ENCODE measurements around the gene DYNC2H1.

The DYNC2H1 gene

GRCh38 chr11:103488031-103488461 lies 378.8 kb downstream of the DYNC2H1 start:
- H2BK120ac ChIP-seq (ENCODE audit: low read depth, low read length) = no peak overlapping the region
- no peak overlapping the region for H3K23ac ChIP-seq (ENCODE audit: low read length)
- H3K18ac ChIP-seq (ENCODE audit: low read length) = no peak overlapping the region

GRCh38 chr11:103488579-103488978 lies 379.4 kb downstream of the DYNC2H1 start:
- Histone ChIP-seq H3K56ac (ENCODE audit: low read length) (no peak overlapping the region), H4K5ac (ENCODE audit: low read length) (no peak overlapping the region), H3K18ac (ENCODE audit: low read length) (no peak overlapping the region), H3K27me3 (ENCODE audit: insufficient read depth, low read length, poor library complexity) (no peaks in the 10 kb centered on the region), H3K36me3 (ENCODE audit: control insufficient read depth, insufficient read depth, low read length) (no peaks in the 10 kb centered on the region), H3K4ac (ENCODE audit: low read depth, low read length) (no peak overlapping the region), H2BK15ac (replicated peaks; ENCODE audit: low read depth) (no peak overlapping the region), H3K4me2 (ENCODE audit: low read length) (no peak overlapping the region), H3K79me2 (ENCODE audit: control insufficient read depth, insufficient read depth, low read length) (no peaks in the 10 kb centered on the region), H3K9ac (ENCODE audit: low read length) (no peak overlapping the region), H3K27ac (ENCODE audit: low read depth, low read length) (no peak overlapping the region), H2AK5ac (ENCODE audit: low read length) (no peak overlapping the region), H2BK5ac (ENCODE audit: low read length) (no peak overlapping the region), H3K79me1 (ENCODE audit: low read length) (no peaks in the 10 kb centered on the region), H3K23ac (ENCODE audit: low read length) (no peak overlapping the region), H3K4me3 (ENCODE audit: low read length) (no peak overlapping the region), H4K8ac (ENCODE audit: low read depth, low read length) (no peak overlapping the region), H3K4me1 (ENCODE audit: control insufficient read depth, low read depth, low read length) (no peaks in the 10 kb centered on the region), H2BK120ac (ENCODE audit: low read depth, low read length) (no peak overlapping the region)
- no peak for DNase-seq
- WGBS (ENCODE audit: extremely low coverage, insufficient coverage, low lambda C conversion rate) = no CpG with 5 or more reads among the region's 2 CpGs

More at GRCh38 chr11:103488031-103488461, 378.8 kb downstream of the DYNC2H1 start:
- no peak for DNase-seq
- Histone ChIP-seq H3K56ac (ENCODE audit: low read length) (no peak overlapping the region), H2BK5ac (ENCODE audit: low read length) (no peak overlapping the region), H3K36me3 (ENCODE audit: control insufficient read depth, insufficient read depth, low read length) (no peaks in the 10 kb centered on the region), H3K79me1 (ENCODE audit: low read length) (no peaks in the 10 kb centered on the region), H4K8ac (ENCODE audit: low read depth, low read length) (no peak overlapping the region), H2BK15ac (replicated peaks; ENCODE audit: low read depth) (no peak overlapping the region), H3K9ac (ENCODE audit: low read length) (no peak overlapping the region), H3K4me1 (ENCODE audit: control insufficient read depth, low read depth, low read length) (no peaks in the 10 kb centered on the region), H3K4ac (ENCODE audit: low read depth, low read length) (no peak overlapping the region), H2AK5ac (ENCODE audit: low read length) (no peak overlapping the region), H3K27ac (ENCODE audit: low read depth, low read length) (no peak overlapping the region), H3K4me2 (ENCODE audit: low read length) (no peak overlapping the region), H4K5ac (ENCODE audit: low read length) (no peak overlapping the region), H3K4me3 (ENCODE audit: low read length) (no peak overlapping the region), H3K27me3 (ENCODE audit: insufficient read depth, low read length, poor library complexity) (no peaks in the 10 kb centered on the region), H3K79me2 (ENCODE audit: control insufficient read depth, insufficient read depth, low read length) (no peaks in the 10 kb centered on the region)

GRCh38 chr11:103491777-103492176 lies 382.6 kb downstream of the DYNC2H1 start:
- no peaks in the 10 kb centered on the region for H3K79me1 ChIP-seq (ENCODE audit: low read length)
- no peak overlapping the region for H4K5ac ChIP-seq (ENCODE audit: low read length)
- H3K56ac ChIP-seq (ENCODE audit: low read length) = no peak overlapping the region
- no peak overlapping the region for H3K23ac ChIP-seq (ENCODE audit: low read length)
- WGBS (ENCODE audit: extremely low coverage, insufficient coverage, low lambda C conversion rate) = no CpG with 5 or more reads among the region's 2 CpGs
- H3K27ac ChIP-seq (ENCODE audit: low read depth, low read length) = no peak overlapping the region
- no peak overlapping the region for H3K9ac ChIP-seq (ENCODE audit: low read length)
- H2AK5ac ChIP-seq (ENCODE audit: low read length) = no peak overlapping the region
- no peak overlapping the region for H3K4me3 ChIP-seq (ENCODE audit: low read length)
- no peak overlapping the region for H3K4ac ChIP-seq (ENCODE audit: low read depth, low read length)
- H3K4me1 ChIP-seq (ENCODE audit: control insufficient read depth, low read depth, low read length) = no peaks in the 10 kb centered on the region
- H3K79me2 ChIP-seq (ENCODE audit: control insufficient read depth, insufficient read depth, low read length) = no peaks in the 10 kb centered on the region
- H3K4me2 ChIP-seq (ENCODE audit: low read length) = no peak overlapping the region
- H3K36me3 ChIP-seq (ENCODE audit: control insufficient read depth, insufficient read depth, low read length) = no peaks in the 10 kb centered on the region
- no peak overlapping the region for H2BK15ac ChIP-seq (replicated peaks; ENCODE audit: low read depth)
- H3K27me3 ChIP-seq (ENCODE audit: insufficient read depth, low read length, poor library complexity) = no peaks in the 10 kb centered on the region
- H2BK5ac ChIP-seq (ENCODE audit: low read length) = no peak overlapping the region
- DNase-seq = peak; percentile 96
- no peak overlapping the region for H3K18ac ChIP-seq (ENCODE audit: low read length)
- no peak overlapping the region for H2BK120ac ChIP-seq (ENCODE audit: low read depth, low read length)
- no peak overlapping the region for H4K8ac ChIP-seq (ENCODE audit: low read depth, low read length)

GRCh38 chr11:103494491-103494890 lies 385.3 kb downstream of the DYNC2H1 start:
- H2BK15ac ChIP-seq (replicated peaks; ENCODE audit: low read depth) = no peak overlapping the region
- no peak overlapping the region for H3K4me2 ChIP-seq (ENCODE audit: low read length)
- H4K5ac ChIP-seq (ENCODE audit: low read length) = no peak overlapping the region
- H3K23ac ChIP-seq (ENCODE audit: low read length) = no peak overlapping the region
- no peak overlapping the region for H3K4me3 ChIP-seq (ENCODE audit: low read length)
- no peaks in the 10 kb centered on the region for H3K79me2 ChIP-seq (ENCODE audit: control insufficient read depth, insufficient read depth, low read length)
- no peak overlapping the region for H3K56ac ChIP-seq (ENCODE audit: low read length)
- no peaks in the 10 kb centered on the region for H3K4me1 ChIP-seq (ENCODE audit: control insufficient read depth, low read depth, low read length)
- H3K79me1 ChIP-seq (ENCODE audit: low read length) = no peaks in the 10 kb centered on the region
- no peak overlapping the region for H2BK5ac ChIP-seq (ENCODE audit: low read length)
- H3K18ac ChIP-seq (ENCODE audit: low read length) = no peak overlapping the region
- H2BK120ac ChIP-seq (ENCODE audit: low read depth, low read length) = no peak overlapping the region
- no peak overlapping the region for H3K9ac ChIP-seq (ENCODE audit: low read length)
- no CpG with 5 or more reads among the region's 1 CpG for WGBS (ENCODE audit: extremely low coverage, insufficient coverage, low lambda C conversion rate)
- no peaks in the 10 kb centered on the region for H3K36me3 ChIP-seq (ENCODE audit: control insufficient read depth, insufficient read depth, low read length)
- no peak overlapping the region for H4K8ac ChIP-seq (ENCODE audit: low read depth, low read length)
- H3K4ac ChIP-seq (ENCODE audit: low read depth, low read length) = no peak overlapping the region
- H2AK5ac ChIP-seq (ENCODE audit: low read length) = no peak overlapping the region
- DNase-seq = no peak
- no peaks in the 10 kb centered on the region for H3K27me3 ChIP-seq (ENCODE audit: insufficient read depth, low read length, poor library complexity)
- H3K27ac ChIP-seq (ENCODE audit: low read depth, low read length) = no peak overlapping the region

GRCh38 chr11:103497268-103497667 lies 388.0 kb downstream of the DYNC2H1 start:
- Histone ChIP-seq H4K8ac (ENCODE audit: low read depth, low read length) (no peak overlapping the region), H3K18ac (ENCODE audit: low read length) (no peak overlapping the region), H3K23ac (ENCODE audit: low read length) (no peak overlapping the region), H2BK5ac (ENCODE audit: low read length) (no peak overlapping the region), H3K4me3 (ENCODE audit: low read length) (no peak overlapping the region), H3K4ac (ENCODE audit: low read depth, low read length) (no peak overlapping the region), H3K9ac (ENCODE audit: low read length) (no peak overlapping the region), H3K56ac (ENCODE audit: low read length) (no peak overlapping the region), H3K27ac (ENCODE audit: low read depth, low read length) (no peak overlapping the region), H2BK15ac (replicated peaks; ENCODE audit: low read depth) (no peak overlapping the region), H3K4me2 (ENCODE audit: low read length) (no peak overlapping the region), H2BK120ac (ENCODE audit: low read depth, low read length) (no peak overlapping the region), H3K79me2 (ENCODE audit: control insufficient read depth, insufficient read depth, low read length) (no peaks in the 10 kb centered on the region), H3K79me1 (ENCODE audit: low read length) (no peaks in the 10 kb centered on the region), H3K36me3 (ENCODE audit: control insufficient read depth, insufficient read depth, low read length) (no peaks in the 10 kb centered on the region), H2AK5ac (ENCODE audit: low read length) (no peak overlapping the region), H4K5ac (ENCODE audit: low read length) (no peak overlapping the region), H3K4me1 (ENCODE audit: control insufficient read depth, low read depth, low read length) (no peaks in the 10 kb centered on the region), H3K27me3 (ENCODE audit: insufficient read depth, low read length, poor library complexity) (no peaks in the 10 kb centered on the region)
- DNase-seq = no peak
- no CpG with 5 or more reads among the region's 1 CpG for WGBS (ENCODE audit: extremely low coverage, insufficient coverage, low lambda C conversion rate)

GRCh38 chr11:103499710-103500340 lies 390.6 kb downstream of the DYNC2H1 start:
- H3K4me3 ChIP-seq (ENCODE audit: low read length) = no peak overlapping the region
- H3K4ac ChIP-seq (ENCODE audit: low read depth, low read length) = no peak overlapping the region
- H3K4me1 ChIP-seq (ENCODE audit: control insufficient read depth, low read depth, low read length) = no peaks in the 10 kb centered on the region
- H3K79me1 ChIP-seq (ENCODE audit: low read length) = no peaks in the 10 kb centered on the region
- no peak overlapping the region for H2BK5ac ChIP-seq (ENCODE audit: low read length)
- H3K56ac ChIP-seq (ENCODE audit: low read length) = no peak overlapping the region
- no peaks in the 10 kb centered on the region for H3K79me2 ChIP-seq (ENCODE audit: control insufficient read depth, insufficient read depth, low read length)
- H2AK5ac ChIP-seq (ENCODE audit: low read length) = no peak overlapping the region
- H2BK15ac ChIP-seq (replicated peaks; ENCODE audit: low read depth) = no peak overlapping the region
- H4K5ac ChIP-seq (ENCODE audit: low read length) = no peak overlapping the region
- H2BK120ac ChIP-seq (ENCODE audit: low read depth, low read length) = no peak overlapping the region
- H3K18ac ChIP-seq (ENCODE audit: low read length) = no peak overlapping the region
- no peak overlapping the region for H3K9ac ChIP-seq (ENCODE audit: low read length)
- WGBS (ENCODE audit: extremely low coverage, insufficient coverage, low lambda C conversion rate) = no CpG with 5 or more reads among the region's 3 CpGs
- H3K4me2 ChIP-seq (ENCODE audit: low read length) = no peak overlapping the region
- no peak overlapping the region for H3K27ac ChIP-seq (ENCODE audit: low read depth, low read length)
- H3K36me3 ChIP-seq (ENCODE audit: control insufficient read depth, insufficient read depth, low read length) = no peaks in the 10 kb centered on the region
- DNase-seq = no peak
- no peaks in the 10 kb centered on the region for H3K27me3 ChIP-seq (ENCODE audit: insufficient read depth, low read length, poor library complexity)
- H3K23ac ChIP-seq (ENCODE audit: low read length) = no peak overlapping the region
- no peak overlapping the region for H4K8ac ChIP-seq (ENCODE audit: low read depth, low read length)

All from mesendoderm (in vitro differentiated cells).